ENCODE results near the gene ZNF239.

DNA sequence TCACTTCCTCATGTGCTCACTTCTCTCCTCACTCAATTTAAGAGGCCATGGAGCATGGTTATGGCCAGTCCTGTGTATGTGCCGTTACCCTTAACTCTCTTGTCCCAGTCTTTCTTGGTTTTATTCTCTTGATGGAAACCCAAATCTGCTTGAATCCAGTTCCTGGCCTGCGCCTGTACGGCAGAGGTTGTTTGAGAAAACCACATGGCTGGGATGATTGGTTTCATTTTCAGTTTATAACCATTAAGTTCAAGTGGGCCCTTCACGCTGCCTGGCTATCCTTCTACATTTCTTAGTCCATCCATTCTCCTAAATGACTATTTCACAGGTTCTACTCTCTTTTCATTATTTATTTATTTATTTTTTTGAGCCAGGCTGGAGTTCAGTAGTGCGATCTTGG, 1.6 kb upstream of the ZNF239 start:
- TF ChIP-seq POLR2A (IDR thresholded peaks at IDR 0.05; ENCODE audit: low read depth, low read length) (no peak), POLR2AphosphoS5 (IDR thresholded peaks at IDR 0.05; ENCODE audit: low read depth, low read length) (no peak)
